G401.6 (cell line): Measurements from ENCODE around the gene FAAP100.

Source experiments
- FAIRE-seq: peaks from 2 replicates; lab custom pipeline; 2012; peaks lifted over from hg19 to GRCh38; lab: Jason Lieb, UNC

The FAAP100 gene

DNA sequence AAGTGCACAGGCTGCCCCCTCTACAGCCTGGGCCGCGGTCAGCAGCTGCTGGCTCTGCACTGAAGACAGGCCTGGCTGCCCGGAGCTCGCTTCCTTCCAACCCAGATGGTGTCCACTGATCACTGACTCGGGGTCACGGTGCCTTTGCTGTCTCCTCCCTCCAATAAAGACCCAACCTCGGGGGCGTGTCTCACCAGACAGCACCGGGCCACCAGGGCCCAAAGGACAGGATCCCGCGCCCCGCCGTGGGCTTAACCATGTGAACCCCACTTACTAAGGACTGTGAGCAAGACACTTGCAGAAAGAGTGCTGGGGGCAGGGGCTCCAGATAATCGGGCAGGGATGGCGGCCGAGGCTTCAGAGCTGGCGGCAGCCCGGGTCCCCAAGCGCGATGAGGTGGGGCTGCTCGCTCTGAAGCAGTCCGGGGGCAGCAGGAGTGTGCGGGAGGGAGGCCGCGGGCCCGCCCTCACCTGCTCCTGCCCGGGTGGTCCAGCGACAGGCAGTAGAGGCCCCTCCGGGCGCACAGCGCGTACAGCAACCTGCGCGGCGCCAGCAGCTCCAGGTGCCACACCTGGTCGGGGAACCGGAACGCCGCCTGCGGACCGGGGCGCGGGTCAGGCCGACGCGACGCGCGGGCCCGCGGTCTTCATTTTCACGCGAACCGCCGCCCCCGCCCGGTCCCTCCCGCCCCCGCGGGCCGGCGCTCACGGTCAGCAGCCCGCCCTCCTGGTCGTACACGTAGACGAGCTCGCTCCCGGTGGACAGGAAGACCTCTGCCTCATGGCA lies 502 bp downstream of the FAAP100 start:
- no peak for FAIRE-seq

DNA sequence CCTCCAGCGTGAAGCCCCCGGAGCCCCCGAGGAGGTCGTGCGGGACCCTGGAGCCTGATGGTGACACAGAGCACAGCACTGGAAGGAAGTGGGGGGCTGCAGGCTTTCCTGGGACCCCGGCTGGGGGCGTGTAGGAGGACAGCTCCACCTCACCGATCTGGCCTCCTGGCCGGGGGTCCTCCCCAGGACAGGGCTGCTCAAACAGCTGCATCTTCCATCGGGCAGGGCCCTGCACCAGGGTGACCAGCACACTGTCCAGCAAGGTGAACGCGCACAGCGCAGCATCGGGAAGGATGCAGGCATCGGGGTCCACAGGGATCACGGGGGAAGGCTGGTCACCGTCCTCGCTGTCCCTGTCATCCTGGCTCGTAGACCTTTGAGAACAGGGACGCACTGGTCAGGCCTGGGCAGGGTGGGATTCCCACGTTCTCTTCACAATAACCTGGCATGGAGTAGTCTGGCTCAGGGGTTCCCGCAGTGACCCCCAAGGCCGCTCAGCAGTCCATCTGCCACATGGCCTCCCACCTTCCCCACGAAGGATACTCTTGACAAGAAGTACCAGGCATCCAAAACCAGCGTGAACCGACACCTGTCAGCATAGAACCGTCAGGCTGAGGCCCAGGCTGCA lies 1.2 kb downstream of the FAAP100 start:
- FAIRE-seq, result no peak

DNA sequence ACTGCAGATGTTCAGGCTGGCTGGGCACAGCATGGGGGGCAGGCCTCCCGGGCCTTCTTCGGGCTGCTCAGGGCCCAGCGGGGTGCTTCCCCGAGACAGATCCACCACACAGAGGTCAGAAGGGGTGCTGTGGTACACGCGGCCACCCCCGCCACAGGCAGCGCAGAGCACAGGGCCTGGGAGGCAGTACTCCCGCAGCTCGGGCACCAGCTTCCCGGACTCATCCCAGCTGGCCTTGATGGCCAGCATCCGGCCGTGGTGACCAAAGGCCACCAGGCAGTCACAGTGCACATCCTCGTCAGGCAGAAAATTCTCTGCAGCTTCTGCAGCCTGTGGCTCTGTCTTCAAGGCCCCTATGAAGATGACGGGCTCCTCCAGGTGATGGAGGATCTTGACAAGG lies 1.9 kb downstream of the FAAP100 start:
- no peak for FAIRE-seq

DNA sequence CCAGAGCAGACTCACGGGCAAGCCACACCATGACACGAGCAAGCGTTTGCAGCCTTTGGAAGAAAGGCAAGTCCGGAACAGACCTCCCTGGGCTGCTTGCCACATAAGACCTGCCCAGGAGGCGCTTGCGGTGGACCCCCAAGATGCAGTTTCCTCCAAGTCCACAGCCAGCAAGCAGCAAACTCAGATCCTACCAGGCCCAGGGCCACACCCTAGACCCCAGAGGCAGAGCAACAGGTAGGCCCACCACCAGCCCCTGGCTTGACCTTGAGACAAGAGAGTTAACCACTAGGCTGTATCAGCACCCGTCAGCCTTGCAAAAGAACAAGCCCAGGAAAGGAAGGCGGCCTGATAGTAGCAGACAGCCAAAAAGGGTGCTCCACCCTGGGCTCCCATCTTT lies 2.3 kb downstream of the FAAP100 start:
- FAIRE-seq, result no peak

DNA sequence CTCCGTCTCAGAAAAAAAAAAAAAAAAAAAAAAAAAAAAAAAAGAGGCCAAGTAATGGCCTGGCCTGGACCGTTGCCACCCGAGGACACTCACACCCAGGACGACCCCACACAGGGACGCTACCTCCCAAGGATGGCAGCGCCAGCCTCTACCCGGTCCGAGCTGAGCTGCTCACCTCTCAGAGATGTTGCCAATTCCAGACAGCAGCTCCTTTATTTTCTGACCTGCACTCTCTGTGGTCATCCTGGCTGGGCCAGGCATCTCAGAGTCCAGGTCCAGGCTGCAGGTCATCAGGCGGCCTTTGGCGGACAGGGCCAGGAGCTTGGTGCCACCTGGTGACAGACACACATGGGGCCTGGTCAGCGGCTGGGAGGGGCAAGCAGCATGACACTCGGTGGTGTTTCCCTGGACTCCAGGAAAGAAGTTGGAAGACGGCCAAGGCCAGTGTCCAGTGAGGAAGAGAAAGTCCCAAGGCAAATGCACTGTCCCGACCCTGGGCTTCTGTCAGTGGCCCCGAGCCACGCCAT lies 3.1 kb downstream of the FAAP100 start:
- no peak for FAIRE-seq

DNA sequence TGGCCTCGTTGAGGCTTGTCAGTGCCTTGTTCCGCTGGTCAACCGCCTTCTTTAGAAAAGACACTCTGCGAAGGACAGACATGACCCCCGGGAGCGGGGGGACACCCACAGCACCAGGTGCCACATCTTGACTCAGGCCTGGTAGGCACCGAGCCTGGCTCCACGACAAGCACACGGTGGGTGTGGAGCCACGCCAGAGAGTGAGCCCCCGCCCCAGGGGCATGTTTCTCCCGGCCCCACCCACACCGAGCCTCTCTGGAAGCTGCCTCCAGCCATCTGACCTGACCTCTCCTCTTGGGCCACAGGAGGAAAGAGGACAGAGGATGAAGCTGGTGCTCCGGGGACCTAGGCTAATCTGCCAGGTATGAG lies 4.6 kb downstream of the FAAP100 start:
- FAIRE-seq, result no peak

DNA sequence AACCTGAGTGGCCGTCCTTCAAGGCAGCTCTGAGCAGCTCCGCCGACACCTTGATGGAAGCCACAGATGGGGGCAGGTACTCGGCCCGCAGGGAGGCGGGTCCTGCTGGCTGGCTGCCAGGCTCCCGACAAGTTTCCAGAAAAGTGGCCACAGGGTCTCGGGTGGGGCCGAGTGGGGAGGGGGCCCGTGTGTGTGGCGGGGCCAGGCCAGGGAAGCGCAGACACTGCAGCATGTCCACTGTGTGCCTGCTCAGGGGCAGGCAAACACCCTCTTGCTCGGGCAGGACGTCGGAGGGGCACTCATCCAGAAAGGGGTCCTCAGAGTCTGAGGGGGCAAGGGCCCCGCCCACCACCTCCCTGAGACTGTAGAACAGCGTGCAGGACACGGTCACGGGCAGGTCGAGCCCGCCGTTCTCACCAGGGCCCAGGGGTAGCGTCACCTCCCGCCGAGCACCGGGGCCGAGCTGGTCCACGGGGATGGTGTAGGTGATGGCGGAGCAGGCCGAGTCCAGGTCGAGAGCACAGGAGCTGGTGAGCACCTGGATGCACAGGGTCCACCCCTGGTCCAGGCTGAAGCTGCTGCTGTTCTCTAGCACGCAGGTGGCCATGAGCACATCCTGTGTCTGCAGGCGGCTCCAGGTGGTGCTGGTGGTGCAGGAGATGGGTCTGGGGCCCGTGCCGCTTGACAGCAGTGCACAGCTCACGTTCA lies 5.1 kb downstream of the FAAP100 start:
- no peak for FAIRE-seq

DNA sequence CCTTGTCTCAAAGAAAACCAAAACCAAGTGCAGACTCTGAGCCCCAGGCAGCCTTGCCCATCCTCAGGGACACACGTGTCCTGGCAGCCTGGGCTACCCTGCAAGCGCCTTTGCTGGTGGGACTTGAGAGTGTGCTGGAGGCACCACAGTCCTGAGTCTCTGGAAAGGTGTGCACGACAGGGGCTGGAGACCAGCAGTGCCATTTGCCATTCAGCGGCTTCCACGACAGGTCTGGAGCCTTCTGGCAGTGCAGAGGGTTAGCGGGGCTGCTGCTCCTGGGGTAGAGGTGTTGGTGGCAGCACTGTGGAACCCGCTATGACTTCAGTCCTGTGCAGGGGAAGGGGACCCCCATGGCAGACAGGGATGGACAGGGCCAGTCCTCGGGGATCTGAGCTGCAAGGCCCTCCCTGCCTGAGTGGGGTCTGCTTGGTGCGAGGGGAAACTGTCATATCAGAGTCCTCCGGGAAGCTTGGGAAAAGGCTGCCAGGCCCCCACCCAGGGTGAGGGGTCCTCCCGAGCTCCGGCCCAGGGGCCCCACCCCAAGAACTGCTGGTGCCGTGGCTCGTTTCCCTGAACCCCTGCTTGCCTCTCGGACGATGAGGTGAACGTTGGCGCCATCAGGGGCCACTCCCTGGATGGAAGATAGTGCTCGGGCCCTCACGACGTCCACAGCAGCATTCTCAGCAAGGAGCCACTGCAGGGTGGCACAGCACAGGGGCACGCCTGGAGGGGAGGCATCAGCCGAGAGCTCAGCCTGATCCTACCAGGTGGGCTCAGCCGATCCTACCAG lies 6.8 kb downstream of the FAAP100 start:
- FAIRE-seq, result no peak

DNA sequence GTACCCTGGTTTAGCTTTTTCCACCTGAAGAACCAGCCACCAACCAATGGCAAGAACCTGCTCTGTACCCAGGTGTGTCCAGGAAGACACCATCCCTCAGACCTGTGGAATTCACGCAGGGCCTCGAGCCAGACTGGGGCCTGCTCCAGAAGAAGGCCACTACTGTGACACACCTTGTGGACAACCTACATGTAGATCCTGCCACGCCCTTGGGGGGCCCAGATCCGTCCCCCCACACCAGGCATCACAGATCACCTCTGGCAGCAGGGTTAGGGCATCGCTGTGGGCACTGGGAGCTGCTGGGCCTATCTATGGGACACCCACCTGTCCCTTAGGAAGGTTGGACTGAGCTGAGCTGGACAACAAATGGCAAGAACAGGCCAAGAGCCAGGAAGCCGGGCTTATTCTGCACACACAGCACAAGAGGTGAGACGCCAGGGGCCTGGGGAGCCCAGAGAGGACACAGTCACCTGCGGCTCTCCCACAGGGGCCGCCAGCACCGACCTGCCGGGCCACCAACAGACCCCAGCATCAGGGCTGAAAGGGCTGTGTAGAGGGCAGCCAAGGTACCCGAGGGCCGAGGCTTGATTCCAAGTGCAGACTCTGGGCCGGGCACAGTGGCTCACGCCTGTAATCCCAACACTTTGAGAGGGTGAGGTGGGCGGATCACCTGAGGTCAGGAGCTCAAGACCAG lies 7.7 kb downstream of the FAAP100 start:
- FAIRE-seq, result no peak

DNA sequence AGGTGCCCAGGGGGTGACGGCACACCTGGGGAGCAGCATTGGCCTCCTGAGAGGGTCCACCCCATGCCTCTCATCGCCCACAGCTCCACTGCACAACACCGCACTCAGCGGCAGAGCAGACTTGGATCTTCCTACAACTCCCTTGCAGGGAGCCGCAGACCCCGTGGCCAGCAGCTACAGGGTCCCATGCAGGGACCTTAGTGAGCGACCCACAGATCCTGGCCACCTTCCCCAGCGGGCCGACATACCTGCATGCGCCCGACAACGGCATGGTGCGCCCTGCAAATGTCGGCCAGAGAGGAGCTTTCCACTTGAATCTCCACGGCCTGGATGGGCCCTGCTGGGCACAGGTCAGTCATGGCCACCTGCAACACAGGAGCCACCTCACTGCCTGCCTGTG lies 8.4 kb downstream of the FAAP100 start:
- FAIRE-seq, result no peak

DNA sequence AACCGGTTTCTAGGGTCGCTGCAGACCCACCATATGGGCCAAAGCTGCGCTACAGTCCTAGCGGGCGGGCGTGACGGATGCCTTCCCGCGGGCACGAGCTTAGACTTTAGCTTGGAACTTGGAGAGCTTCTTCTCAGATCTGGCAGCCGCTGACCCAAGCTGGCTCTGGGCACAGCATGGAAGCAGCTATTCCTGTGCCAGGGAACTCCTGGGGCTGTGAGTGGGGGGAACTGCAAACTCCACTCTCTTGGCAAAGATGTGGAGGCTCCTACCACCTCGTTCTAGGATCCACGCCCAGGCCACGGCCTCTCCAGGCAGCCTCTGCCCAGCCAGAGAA lies 8.8 kb downstream of the FAAP100 start:
- FAIRE-seq, result no peak

DNA sequence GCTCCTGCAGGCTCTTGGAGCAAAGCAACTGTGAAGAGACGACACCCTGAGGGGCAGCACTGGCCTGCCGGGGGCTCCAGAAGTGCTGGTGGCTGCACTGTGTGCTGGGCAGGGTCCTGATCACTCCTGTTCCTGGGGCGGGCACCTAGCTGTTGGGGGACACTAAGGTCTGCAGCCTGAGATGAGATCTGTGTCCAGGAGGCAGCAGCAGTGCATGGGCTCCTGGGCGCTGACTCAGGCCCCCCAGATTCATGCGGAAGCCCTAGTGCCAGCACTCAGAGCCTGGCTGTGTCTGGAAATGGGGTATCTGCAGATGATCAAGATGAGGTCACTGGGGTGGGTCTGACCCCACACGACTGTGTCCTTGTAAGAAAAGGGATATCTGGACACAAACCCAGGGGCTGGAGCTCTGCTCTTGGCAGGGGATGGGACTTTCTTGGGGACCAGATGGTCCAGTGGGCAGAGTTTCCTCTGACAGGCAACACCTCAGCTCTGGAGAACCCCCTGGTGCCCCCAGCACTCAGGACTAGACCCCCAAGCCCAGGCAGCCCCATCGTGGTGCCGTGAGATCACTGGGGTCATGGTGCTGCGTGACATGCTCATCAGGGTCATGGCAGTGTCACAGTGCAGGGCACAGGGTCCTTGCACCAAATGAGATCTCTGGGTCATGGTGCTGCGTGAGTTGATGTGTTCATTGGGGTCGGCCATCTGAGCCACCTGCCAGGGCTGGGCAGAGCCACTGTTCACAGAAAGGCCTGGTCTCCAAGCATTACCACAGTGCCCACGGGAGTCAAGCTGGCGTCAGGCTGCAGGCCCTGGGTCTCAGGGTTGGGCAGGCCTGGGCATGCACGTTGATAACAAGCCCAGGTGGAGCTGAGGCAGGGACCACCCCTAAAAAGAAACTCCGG lies 9.5 kb downstream of the FAAP100 start:
- FAIRE-seq, result no peak

DNA sequence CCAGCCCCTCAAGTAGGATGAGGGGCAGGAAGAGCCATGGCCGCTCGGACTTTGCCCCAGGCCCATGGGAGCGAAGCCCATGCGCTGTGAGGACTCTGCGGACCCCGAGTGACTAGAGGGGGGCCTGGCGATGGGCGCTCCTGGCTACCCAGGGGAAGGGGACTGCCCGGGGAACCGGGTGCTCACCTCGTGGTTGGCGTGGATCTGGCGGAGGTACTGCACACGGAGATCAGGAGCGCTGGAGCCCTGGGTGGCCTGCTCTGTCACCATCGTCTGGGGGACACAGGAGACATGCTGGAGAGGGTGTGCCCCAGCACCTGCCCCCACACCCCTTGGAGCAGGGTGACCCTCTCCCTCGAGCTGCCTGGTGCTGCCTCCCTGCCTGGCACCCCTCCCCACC lies 11.0 kb downstream of the FAAP100 start:
- FAIRE-seq, result no peak

DNA sequence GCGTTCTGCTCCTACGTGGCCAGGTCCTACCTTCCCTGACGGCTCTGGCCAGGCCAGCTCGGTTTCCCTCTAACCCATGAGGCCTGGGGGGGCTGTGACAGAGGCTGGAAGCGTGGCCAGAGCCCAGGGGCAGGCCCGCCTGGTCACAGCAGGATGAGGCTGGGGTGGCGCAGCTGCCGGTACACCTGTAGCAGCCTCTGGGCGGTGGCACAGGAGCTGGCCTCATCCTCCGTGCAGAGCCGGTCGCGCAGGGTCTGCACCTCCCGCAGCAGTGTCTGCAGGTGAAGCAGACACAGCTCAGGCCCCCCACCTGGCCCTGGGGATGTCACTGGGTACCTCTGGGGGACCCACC lies 11.5 kb downstream of the FAAP100 start:
- no peak for FAIRE-seq

DNA sequence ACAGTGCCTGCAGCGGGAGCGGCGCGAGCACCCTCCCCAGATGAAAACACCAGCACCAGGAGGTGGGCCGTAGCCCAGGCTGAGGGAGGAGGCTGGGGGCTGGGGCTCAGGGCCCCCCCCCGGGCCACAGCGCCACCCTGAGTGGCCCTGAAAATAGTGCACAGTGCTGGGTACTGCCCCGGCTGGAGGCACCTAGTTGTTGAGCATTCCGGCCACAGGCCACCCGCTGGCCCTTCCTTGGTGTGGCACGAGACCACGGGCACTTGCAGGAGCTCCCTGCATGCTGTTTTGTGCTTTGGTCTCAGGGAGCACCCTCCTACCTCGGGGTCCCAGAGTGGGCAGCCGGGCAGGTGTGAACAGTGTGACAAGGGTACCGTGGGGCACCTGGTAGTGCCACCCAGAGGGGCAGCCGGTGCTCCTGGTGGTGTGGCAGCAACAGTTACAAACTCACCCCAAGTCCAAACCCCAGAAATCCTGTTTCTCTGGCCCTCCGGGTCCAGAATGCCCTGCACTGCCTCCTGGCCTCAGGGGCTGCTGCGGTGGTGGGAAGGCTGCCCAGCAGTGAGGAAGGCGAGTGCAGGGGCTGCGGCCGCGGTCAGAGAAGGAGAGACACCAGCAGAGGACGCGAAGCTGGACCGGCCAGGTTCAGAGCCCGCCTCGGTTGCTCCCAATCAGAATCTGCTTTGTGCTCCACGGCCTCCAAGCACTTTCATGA lies 12.0 kb downstream of the FAAP100 start:
- FAIRE-seq, result no peak

DNA sequence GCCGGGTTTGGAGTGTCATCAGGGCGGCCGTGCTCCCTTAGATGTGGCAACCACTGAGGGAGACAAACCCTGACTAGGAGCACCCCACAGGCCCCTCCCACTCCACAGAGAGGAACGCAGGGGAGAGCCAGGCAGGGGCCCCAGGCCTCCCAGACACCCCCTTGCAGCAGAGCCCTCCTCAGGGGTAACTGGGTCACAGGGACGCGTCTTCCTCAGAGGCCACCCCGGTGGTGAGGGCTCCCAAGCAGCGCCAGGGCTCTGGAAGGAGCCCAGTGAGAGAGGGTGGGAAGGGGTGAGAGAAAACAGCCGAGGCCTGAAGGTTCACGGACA lies 12.6 kb downstream of the FAAP100 start:
- no peak for FAIRE-seq

DNA sequence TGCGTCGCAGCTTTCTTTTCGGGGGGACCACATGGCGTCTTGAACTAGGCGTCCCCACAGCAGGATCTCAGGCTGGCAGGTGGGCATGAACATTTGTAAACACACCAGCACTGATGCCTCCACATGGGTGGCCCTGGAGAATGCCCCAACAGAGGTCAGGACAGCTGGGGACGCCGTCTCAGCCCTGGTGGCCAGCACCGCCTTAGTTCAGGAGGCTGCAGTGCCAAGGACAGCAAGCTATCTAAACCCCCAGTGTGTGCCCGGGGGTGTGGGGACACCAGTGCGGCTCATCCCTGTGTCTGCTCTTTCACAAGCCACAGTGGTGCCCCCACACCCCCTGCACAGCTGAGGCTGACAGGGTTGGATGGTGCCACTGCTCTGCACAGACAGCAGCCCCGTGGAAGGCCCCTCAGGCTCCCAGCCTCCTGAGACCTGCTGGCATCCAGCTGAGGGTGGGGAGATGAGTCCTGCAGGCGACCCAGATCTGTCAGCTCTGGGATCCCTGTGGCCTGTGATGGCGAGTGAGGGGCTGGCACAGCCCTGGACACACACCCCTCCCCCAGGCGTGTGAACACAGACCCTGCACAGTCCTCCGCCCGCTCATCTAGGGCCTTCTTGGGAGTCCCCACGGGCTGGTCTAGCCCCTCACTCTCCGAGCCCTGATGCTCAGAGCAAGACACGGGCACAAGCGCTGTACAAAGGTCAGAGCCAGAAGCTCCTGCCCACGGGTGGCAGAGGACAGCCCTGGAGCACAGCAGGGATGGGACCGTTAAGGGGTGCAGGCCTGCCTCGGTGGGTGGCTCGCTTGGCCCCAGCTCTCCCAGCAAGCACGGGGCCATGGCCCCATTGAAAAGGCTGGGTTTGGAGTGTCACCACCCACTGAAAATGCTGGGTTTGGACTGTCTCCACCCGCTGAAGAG lies 13.2 kb downstream of the FAAP100 start:
- FAIRE-seq, result no peak

DNA sequence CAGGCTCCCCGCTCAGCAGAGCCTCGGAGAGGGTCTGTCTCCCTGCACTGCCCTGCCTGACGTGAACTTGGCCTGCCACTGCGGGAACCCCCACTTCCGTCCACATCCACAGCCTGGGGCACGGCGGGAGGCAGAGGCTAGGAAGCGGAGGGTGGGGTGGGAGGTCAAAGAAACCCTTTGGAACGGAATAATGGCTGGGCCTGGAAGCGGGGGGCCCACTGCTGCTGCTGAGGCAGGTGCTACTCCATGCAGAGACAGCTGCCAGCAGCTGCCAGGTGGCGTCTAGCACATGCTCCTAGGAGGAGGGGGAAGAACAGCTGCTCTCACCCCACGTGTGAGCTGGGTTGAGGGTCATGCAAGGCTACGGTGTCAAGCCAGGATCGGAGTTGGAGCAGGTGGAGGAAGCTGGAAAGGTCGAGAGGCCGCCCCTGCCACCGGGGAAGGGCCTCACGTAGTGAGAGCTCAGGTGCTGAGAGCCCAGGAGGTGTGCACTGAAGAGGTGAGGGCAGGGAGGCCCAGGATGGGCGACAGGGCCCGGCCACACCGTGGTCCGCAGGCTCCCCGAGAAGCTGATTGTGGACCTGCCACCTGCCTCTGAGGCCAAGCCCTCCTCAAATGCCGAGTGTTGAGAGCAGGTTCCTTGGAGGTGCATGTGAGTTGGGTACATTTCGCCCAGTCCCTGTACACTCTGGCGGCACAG lies 14.1 kb downstream of the FAAP100 start:
- FAIRE-seq, result no peak

DNA sequence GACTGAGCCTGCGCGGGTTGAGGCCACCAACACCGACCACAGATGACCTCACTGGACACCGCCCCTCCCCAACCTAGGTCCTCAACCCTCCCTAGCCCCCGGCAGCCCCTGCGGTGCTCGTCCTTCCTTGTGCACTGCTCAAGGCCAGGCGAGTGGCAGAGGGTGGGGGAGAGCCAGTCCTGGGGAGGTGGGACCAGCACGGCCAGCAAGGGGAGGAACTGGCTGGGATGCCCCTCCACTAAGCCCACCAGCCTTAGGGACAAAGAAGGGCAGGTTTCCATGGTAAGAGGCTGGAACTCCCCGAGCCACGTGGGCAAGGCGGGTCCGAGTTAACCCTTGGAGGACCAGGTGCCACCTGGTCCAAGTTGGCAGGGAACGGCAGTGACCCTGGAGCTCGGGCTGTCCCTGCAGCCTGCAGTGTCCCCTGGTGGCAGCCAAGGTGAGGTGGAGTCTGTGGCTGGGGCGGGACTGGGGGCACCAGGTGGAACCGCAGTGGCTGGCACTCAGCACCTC lies 14.8 kb downstream of the FAAP100 start:
- no peak for FAIRE-seq
